GM21737 (cell line): ENCODE results near the gene CDC6.
"Not testable (repeated sequence)": the region's sequence is repeated elsewhere in the genome, so short reads cannot be mapped to it uniquely, and the experiment has no call there.

Experiments used
- ATAC-seq: cut with Tn5 transposase; IDR thresholded peaks from one replicate; pipeline ENCODE4 v1.9.1; 2021; ENCODE audit warnings: mild to moderate bottlenecking, moderate library complexity; ENCODE audit not compliant: unreplicated experiment

Gene CDC6

GRCh38 chr17:40286473-40286872 is 1.2 kb upstream of the CDC6 start:
- ATAC-seq = no peak

- ATAC-seq = no peak
These were observed 553 bp upstream of the CDC6 start for GRCh38 chr17:40287159-40287493.

DNA sequence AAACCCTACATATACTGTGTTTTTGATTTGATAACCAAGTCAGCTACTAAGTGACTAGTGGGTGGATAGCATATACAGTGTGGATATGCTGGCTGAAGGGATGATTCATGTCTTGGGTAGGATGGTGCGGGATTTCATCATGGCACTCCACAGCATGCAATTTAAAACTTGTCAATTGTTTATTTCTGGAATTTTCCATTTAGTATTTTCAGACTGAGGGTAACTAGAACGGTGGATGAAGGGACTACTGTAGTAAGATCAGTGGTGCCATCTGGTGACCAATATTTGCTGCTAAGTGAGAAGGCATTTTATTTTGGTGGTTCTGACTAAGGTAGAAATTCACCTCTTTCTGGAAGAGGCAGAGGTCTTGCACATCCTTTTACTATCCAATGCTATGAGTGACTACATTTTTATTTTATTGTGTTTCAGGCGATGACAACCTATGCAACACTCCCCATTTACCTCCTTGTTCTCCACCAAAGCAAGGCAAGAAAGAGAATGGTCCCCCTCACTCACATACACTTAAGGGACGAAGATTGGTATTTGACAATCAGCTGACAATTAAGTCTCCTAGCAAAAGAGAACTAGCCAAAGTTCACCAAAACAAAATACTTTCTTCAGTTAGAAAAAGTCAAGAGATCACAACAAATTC is 3.1 kb downstream of the CDC6 start:
- no peak for ATAC-seq

- no peak for ATAC-seq
These were observed 3.6 kb downstream of the CDC6 start for GRCh38 chr17:40291281-40291664.

- no peak for ATAC-seq
These were observed 5.7 kb downstream of the CDC6 start for GRCh38 chr17:40293363-40293762.

DNA sequence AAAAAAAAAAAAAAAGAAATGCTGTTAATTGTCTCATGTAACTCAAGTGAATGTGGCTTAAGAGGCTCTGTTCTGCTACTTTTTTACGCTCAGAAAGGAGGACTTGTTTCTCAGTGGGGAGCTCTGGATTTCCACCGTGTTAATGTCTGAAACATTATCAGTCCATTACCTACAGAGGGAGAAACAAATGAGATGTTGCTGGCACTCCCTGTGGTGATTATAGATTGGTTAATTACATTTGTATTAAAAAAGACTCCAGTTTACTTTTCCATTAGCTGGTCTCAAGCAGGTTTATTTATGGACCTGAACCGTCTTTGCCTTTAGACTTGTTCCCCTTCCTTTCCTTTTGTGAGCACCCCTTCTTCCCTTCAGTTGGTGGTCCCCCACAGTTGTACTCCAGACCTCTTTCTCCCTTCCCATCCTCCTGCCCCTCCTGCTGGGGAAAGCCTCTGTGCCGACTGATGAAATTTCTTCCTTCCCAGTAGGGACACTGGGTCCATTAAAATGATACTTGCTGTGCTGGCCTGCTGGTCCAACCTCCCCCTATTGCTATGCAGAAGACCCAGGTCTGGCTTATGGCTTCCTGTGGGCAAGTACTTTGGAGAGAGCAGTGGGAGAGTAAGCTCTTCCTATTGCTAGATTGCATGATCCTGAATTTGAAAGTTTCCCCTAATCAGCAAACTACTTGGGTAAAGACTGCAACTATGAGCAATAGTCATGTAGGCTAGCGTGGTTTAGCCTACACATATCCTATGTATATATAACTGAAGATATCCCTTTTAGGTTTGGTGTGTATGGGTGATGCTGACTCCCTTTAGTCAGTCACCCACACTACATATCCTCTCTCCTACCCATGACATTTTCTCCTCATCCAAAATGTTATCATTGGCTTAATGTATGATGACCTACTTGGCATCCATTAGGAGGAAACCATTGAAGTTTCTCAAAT is 8.1 kb downstream of the CDC6 start:
- ATAC-seq = no peak

GRCh38 chr17:40297511-40297910 is 9.8 kb downstream of the CDC6 start:
- no peak for ATAC-seq

- ATAC-seq = no peak
These were observed 11.0 kb downstream of the CDC6 start for GRCh38 chr17:40298726-40299125.

DNA sequence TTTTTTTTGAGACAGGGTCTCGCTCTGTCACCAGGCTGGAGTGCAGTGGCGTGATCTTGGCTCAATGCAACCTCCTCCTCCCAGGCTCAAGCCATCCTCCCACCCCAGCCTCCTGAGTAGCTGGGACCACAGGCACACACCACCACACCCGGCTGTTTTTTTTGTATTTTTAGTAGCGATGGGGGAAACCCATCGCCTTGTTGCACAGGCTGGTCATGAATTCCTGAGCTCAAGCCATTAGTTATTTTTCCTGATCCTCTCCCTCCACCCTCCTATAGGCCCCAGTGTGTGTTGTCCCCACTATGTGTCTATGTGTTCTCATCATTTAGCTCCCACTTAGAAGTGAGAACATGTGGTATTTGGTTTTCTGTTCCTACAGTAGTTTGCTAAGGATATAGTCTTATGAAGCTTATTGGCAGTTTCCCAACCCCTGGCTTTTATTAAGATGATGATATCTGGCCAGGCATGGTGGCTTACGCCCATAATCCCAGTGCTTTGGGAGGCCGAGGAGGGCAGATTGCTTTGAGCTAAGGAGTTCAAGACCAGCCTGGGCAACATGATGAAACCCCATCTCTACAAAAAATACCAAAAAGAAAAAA is 11.6 kb downstream of the CDC6 start:
- ATAC-seq = not testable (repeated sequence)

DNA sequence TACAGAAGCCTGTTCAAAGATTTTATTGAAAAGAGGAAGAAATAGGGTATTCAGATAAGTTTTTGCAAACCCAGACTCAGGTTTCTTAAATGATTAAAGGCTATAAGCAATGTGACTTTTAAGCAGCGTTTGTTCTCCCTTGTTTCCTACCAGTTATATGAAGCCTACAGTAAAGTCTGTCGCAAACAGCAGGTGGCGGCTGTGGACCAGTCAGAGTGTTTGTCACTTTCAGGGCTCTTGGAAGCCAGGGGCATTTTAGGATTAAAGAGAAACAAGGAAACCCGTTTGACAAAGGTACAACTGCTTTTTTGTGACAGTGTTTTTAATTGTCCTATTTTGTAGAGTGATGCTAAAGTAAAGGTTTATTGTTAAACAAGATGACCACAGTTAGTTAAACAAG is 13.6 kb downstream of the CDC6 start:
- no peak for ATAC-seq

DNA sequence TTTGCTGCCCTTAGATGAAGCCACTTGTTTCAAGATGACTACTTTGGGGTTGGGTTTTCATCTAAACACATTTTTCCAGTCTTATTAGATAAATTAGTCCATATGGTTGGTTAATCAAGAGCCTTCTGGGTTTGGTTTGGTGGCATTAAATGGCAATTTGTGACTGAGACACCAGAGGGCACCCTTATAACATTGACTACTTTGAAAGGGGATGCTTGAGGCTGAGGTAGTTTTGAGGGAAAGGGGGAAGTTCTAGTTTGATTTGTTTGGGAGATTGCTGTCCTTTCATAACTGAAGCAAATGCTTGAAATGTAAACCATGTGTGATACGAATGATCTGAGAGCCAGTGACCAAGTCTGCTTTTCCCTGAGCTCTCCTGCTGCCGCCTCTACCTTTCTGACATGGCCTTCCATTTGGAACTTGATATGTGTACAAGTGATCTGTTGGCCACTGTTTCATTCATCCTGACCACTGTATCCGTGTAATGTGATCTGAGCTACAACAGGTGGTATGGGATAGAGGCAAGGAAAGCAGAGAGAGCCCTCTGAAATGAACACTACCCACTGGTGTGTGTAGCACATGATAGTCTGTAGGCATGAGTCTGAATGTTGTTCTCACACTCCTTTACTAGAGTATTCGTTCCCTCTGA is 15.5 kb downstream of the CDC6 start:
- ATAC-seq = no peak

- no peak for ATAC-seq
These were observed 16.3 kb downstream of the CDC6 start for GRCh38 chr17:40303708-40304551.

- ATAC-seq = not testable (repeated sequence)
These were observed 16.8 kb downstream of the CDC6 start for GRCh38 chr17:40304552-40304863.

- ATAC-seq = not testable (repeated sequence)
These were observed 17.2 kb downstream of the CDC6 start for GRCh38 chr17:40304866-40305265.

DNA sequence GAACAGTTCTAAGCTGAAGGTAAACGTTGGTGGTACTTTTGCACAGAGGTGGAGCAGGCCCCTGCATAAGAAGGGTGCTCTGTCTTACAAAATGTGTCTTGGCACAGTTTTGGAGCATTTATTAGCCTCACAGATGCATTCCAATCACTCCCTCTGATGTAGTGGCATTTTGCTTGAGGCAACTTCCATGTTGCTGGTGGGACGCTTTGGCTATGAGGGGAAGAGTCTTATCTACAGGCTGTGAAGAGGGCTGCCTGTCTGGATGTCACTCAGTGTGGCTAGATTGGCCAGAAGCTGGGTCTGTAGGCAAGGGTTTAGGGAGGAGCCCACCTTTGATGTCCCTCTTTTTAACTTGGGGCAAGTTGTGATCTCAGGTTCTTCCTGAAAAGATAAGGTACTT is 18.7 kb downstream of the CDC6 start:
- no peak for ATAC-seq

- ATAC-seq = no peak
These were observed 19.5 kb downstream of the CDC6 start for GRCh38 chr17:40307001-40307730.

DNA sequence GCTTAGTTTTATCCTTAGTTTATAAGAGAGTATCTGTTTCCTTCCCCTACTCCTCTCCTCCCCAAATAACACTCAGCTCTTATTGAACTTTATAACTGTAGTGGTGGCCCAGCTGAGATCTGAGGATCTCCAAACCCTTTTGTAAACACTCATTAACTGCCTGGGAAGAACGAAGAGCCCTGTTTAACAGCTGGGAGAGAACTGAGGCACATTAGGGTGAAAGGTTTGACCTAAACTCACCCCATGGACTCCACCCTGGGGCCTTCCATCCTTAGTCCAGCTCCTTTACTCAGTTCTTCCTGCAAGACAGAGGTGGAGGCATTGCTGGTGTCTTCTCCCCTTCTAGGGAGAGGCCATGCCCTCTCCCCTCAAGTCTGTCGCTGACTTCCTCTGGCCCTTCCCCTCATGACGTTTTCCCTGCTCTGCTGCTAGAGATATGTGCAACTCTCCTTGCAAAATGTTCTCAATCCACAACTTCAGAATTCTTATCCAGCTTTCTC is 20.1 kb downstream of the CDC6 start:
- ATAC-seq = no peak

DNA sequence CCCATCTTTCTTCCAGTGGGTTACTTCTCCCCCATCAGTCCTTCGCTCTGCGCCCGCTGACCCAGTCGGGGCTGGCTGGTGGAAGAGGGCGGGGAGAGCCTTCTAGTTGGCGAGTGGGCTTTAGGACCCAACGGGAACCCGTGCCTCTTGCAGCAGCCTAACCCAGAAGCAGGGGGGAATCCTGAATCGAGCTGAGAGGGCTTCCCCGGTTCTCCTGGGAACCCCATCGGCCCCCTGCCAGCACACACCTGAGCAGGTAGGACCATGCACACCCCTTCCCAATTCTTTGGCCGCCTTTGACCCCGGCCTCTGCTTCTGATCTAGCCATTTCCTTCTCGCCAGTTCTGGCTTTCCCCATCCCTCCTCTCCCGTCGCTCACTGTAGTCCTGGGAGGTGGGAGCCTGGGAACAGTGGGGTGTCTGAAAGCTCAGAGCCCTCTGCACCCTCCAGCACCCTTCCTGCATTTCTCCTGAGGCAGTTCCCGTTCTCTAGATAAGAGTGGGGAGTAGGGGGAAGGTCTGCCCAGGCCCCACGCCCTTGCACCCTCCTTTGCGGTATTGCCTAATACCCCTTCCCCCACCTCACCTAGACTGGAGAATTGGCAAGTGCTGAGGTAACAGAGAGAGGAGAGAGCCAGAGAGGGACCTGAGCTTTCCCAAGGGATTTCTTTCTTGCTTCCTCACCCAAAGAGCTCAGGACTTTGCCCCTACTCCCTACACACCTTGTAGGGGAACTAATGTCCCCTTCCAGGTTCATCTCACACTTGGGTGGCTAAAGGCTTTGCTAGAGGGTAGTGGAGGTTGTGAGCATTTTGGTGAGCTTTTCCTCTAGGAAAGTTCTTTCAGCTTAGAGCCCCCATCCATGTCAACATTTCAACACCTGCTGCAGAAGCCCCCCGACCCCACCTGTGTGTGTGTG is 21.6 kb downstream of the CDC6 start, which contains the start of gene RARA:
Gene RARA (plus strand): TSS at position 150 of the 918 bp plus-strand sequence. CDS start 22,039 bp downstream, outside the sequence.
- no peak for ATAC-seq
